Measurements from ENCODE around the gene CD2AP.

CD2AP gene

GRCh38 chr6:47629954-47630353, 152.4 kb downstream of the CD2AP start:
- no peak for ATAC-seq
- TF ChIP-seq RARB (CRISPR knock-in tag; IDR thresholded peaks at IDR 0.05) (no peak), ARNTL (CRISPR knock-in tag; IDR thresholded peaks at IDR 0.05; ENCODE audit: borderline replicate concordance, low read depth) (no peak), ZFP30 (CRISPR knock-in tag; IDR thresholded peaks at IDR 0.05) (no peak), CREB5 (CRISPR knock-in tag; IDR thresholded peaks at IDR 0.05; ENCODE audit: low read depth) (no peak), SNAI2 (CRISPR knock-in tag; IDR thresholded peaks at IDR 0.05) (no peak), OSR1 (CRISPR knock-in tag; IDR thresholded peaks at IDR 0.05) (no peak), ISL1 (CRISPR knock-in tag; IDR thresholded peaks at IDR 0.05) (no peak), TOX (CRISPR knock-in tag; IDR thresholded peaks at IDR 0.05; ENCODE audit: borderline replicate concordance) (no peak), GLIS3 (CRISPR knock-in tag; IDR thresholded peaks at IDR 0.05) (no peak), ZNF565 (CRISPR knock-in tag; conservative IDR thresholded peaks at IDR 0.05; ENCODE audit: low read depth) (no peak), ZFP3 (CRISPR knock-in tag; IDR thresholded peaks at IDR 0.05) (no peak), PPARA (CRISPR knock-in tag; IDR thresholded peaks at IDR 0.05; ENCODE audit: borderline replicate concordance) (no peak), POU6F1 (CRISPR knock-in tag; IDR thresholded peaks at IDR 0.05; ENCODE audit: borderline replicate concordance, low read depth) (no peak), CSRNP3 (CRISPR knock-in tag; IDR thresholded peaks at IDR 0.05) (no peak)

- TF ChIP-seq ESRRG (CRISPR knock-in tag; IDR thresholded peaks at IDR 0.05) (no peak), GLIS3 (CRISPR knock-in tag; IDR thresholded peaks at IDR 0.05) (no peak), TCF4 (CRISPR knock-in tag; IDR thresholded peaks at IDR 0.05; ENCODE audit: borderline replicate concordance) (no peak), POU6F1 (CRISPR knock-in tag; IDR thresholded peaks at IDR 0.05; ENCODE audit: borderline replicate concordance, low read depth) (no peak), RARB (CRISPR knock-in tag; IDR thresholded peaks at IDR 0.05) (no peak), ARNTL (CRISPR knock-in tag; IDR thresholded peaks at IDR 0.05; ENCODE audit: borderline replicate concordance, low read depth) (no peak), TSHZ2 (CRISPR knock-in tag; IDR thresholded peaks at IDR 0.05) (no peak)
- ATAC-seq = no peak
These were observed 153.0 kb downstream of the CD2AP start for GRCh38 chr6:47630587-47630986.

- peak; percentile 85 for ATAC-seq
- TF ChIP-seq TCF4 (CRISPR knock-in tag; IDR thresholded peaks at IDR 0.05; ENCODE audit: borderline replicate concordance) = no peak
- no peak for TF ChIP-seq ISL1 (CRISPR knock-in tag; IDR thresholded peaks at IDR 0.05)
- no peak for TF ChIP-seq TOX (CRISPR knock-in tag; IDR thresholded peaks at IDR 0.05; ENCODE audit: borderline replicate concordance)
- TF ChIP-seq SNAI2 (CRISPR knock-in tag; IDR thresholded peaks at IDR 0.05) = no peak
- TF ChIP-seq GLIS3 (CRISPR knock-in tag; IDR thresholded peaks at IDR 0.05) = no peak
- no peak for TF ChIP-seq CREB5 (CRISPR knock-in tag; IDR thresholded peaks at IDR 0.05; ENCODE audit: low read depth)
- no peak for TF ChIP-seq POU6F1 (CRISPR knock-in tag; IDR thresholded peaks at IDR 0.05; ENCODE audit: borderline replicate concordance, low read depth)
- TF ChIP-seq ZFP30 (CRISPR knock-in tag; IDR thresholded peaks at IDR 0.05) = no peak
- TF ChIP-seq TSHZ2 (CRISPR knock-in tag; IDR thresholded peaks at IDR 0.05) = no peak
- TF ChIP-seq ARNTL (CRISPR knock-in tag; IDR thresholded peaks at IDR 0.05; ENCODE audit: borderline replicate concordance, low read depth) = no peak
- no peak for TF ChIP-seq PPARA (CRISPR knock-in tag; IDR thresholded peaks at IDR 0.05; ENCODE audit: borderline replicate concordance)
- TF ChIP-seq ZC3H10 (CRISPR knock-in tag; IDR thresholded peaks at IDR 0.05) = no peak
- TF ChIP-seq CSRNP3 (CRISPR knock-in tag; IDR thresholded peaks at IDR 0.05) = no peak
These were observed 153.7 kb downstream of the CD2AP start for GRCh38 chr6:47631269-47631772.

Data from SK-N-SH treated with all-trans-retinoic acid at 6 μM for 48 hours (cell line).